Endodermal cell (in vitro differentiated cells): Measurements from ENCODE around the gene AAK1. TPM values are rescaled to one million over a fixed set of nuclear protein-coding genes. Genes with fewer than 3 reads are reported as not detected.
"Not testable (repeated sequence)": the region's sequence is repeated elsewhere in the genome, so short reads cannot be mapped to it uniquely, and the experiment has no call there.

Experiments
- DNase-seq: peaks from one replicate; pipeline ENCODE4 v3.0.0-alpha.2; 2017
- H3K27ac ChIP-seq: 2 replicates; pipeline ENCODE4 v1.5.1; 2013; ENCODE audit warnings: mild to moderate bottlenecking, low read depth, low read length, moderate library complexity
- H3K27me3 ChIP-seq: 2 replicates; pipeline ENCODE4 v1.6.1; 2013; ENCODE audit warnings: mild to moderate bottlenecking, low read length, moderate library complexity; ENCODE audit not compliant: insufficient read depth, control insufficient read depth, poor library complexity, severe bottlenecking
- H3K36me3 ChIP-seq: 2 replicates; pipeline ENCODE4 v1.7.0; 2013; ENCODE audit warnings: mild to moderate bottlenecking, low read length, moderate library complexity; ENCODE audit not compliant: control insufficient read depth, insufficient read depth
- H3K4me1 ChIP-seq: one replicate; pipeline ENCODE4 v1.7.0; 2013; ENCODE audit warnings: low read length; ENCODE audit not compliant: control insufficient read depth, insufficient read depth
- H3K4me3 ChIP-seq: 2 replicates; pipeline ENCODE4 v1.5.1; 2013; ENCODE audit warnings: mild to moderate bottlenecking, low read length, moderate library complexity
- H3K9ac ChIP-seq: 2 replicates; pipeline ENCODE4 v1.6.1; 2013; ENCODE audit warnings: mild to moderate bottlenecking, low read length, moderate library complexity; ENCODE audit not compliant: poor library complexity, severe bottlenecking; ENCODE audit errors: extremely low read depth
- H3K9me3 ChIP-seq: 2 replicates; pipeline ENCODE4 v1.6.1; 2013; ENCODE audit warnings: mild to moderate bottlenecking, low read length, moderate library complexity; ENCODE audit not compliant: control insufficient read depth
- H3K27ac Mint-ChIP-seq: 2 replicates; pipeline ENCODE4 v1.8.0; 2020; ENCODE audit warnings: mixed read lengths
- H3K27me3 Mint-ChIP-seq: 2 replicates; pipeline ENCODE4 v1.8.0; 2021; ENCODE audit warnings: mild to moderate bottlenecking, mixed read lengths; ENCODE audit not compliant: insufficient read depth
- H3K36me3 Mint-ChIP-seq: 2 replicates; pipeline ENCODE4 v1.8.0; 2020; ENCODE audit warnings: low read depth, mixed read lengths
- H3K4me1 Mint-ChIP-seq: 2 replicates; pipeline ENCODE4 v1.8.0; 2020; ENCODE audit warnings: mixed read lengths
- H3K4me3 Mint-ChIP-seq: 2 replicates; pipeline ENCODE4 v1.8.0; 2020; ENCODE audit warnings: mild to moderate bottlenecking, moderate library complexity, mixed read lengths
- H3K9me3 Mint-ChIP-seq: 2 replicates; pipeline ENCODE4 v1.8.0; 2020; ENCODE audit warnings: mild to moderate bottlenecking, mixed read lengths
- WGBS, 2 experiments: methylation state at CpG; one replicate each; pipeline versions ENCODE4 v1.1.5 to v1.1.7; 2013; ENCODE audit warnings: missing lambda C conversion rate in 2 of 2, mixed read lengths in 1 of 2; ENCODE audit not compliant: insufficient coverage in 1 of 2, insufficient read length in 1 of 2; 5-methylcytosine and 5-hydroxymethylcytosine counted together
- total RNA-seq, 2 donors: library from RNA; stranded (reverse); fragmentation: NEBNext Ultra II Directional in 1 of 2; extraction: Animal tissue kit (Norgen Biotek cat#: 25700) in 1 of 2; gene quantifications; 2 replicates in 1 of 2; 3 replicates in 1 of 2; pipeline ENCODE4 v1.2.1, GENCODE V29; 2021
- TF ChIP-seq, protein P1 (sequence below): fragments of 200-600 bp; sonication (generic); conservative IDR thresholded peaks from 2 replicates; pipeline ENCODE4 v1.5.0; 2021; ENCODE audit warnings: antibody characterized with exemption, mild to moderate bottlenecking

AAK1 gene
- total RNA-seq, 2 donors from 2014 or later, result 29.2 to 34.7 TPM

DNA sequence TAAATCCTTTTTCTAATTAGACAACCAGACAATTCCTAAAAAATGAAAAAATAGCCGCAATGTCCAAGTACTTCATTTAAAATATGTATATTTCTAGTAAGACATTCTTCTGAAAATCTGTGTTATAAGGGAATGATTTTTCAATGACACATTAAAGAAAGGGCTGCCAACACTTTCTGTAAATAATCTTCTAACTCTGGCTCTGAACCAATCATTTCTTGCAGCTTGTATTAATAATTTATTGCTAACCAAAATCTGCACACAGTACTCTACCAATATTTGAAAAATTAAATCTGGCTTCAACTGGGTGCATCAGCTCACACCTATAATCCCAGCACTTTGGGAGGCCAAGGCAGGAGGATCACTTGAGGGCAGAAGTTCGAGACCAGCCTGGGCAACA, 214.6 kb downstream of the AAK1 start:
- Mint-ChIP-seq H3K27me3 (peaks cover 1% of the 10 kb centered on the region), H3K4me1 (no peaks in the 10 kb centered on the region), H3K36me3 (peaks cover 32% of the 10 kb centered on the region), H3K4me3 (no peak overlapping the region), H3K27ac (no peak overlapping the region), H3K9me3 (no peaks in the 10 kb centered on the region)
- peaks cover 45% of the 10 kb centered on the region for H3K36me3 ChIP-seq
- H3K9ac ChIP-seq, result no peak overlapping the region
- no peaks in the 10 kb centered on the region for H3K9me3 ChIP-seq
- H3K4me3 ChIP-seq, result no peak overlapping the region
- DNase-seq, result no peak
- WGBS, 2 experiments, result 94 to 100% methylated on average over 1 of the region's 2 CpGs
- H3K4me1 ChIP-seq, result no peaks in the 10 kb centered on the region
- H3K27ac ChIP-seq, result no peak overlapping the region
- no peaks in the 10 kb centered on the region for H3K27me3 ChIP-seq
- TF ChIP-seq, protein P1, sequence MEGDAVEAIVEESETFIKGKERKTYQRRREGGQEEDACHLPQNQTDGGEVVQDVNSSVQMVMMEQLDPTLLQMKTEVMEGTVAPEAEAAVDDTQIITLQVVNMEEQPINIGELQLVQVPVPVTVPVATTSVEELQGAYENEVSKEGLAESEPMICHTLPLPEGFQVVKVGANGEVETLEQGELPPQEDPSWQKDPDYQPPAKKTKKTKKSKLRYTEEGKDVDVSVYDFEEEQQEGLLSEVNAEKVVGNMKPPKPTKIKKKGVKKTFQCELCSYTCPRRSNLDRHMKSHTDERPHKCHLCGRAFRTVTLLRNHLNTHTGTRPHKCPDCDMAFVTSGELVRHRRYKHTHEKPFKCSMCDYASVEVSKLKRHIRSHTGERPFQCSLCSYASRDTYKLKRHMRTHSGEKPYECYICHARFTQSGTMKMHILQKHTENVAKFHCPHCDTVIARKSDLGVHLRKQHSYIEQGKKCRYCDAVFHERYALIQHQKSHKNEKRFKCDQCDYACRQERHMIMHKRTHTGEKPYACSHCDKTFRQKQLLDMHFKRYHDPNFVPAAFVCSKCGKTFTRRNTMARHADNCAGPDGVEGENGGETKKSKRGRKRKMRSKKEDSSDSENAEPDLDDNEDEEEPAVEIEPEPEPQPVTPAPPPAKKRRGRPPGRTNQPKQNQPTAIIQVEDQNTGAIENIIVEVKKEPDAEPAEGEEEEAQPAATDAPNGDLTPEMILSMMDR, result no peak

DNA sequence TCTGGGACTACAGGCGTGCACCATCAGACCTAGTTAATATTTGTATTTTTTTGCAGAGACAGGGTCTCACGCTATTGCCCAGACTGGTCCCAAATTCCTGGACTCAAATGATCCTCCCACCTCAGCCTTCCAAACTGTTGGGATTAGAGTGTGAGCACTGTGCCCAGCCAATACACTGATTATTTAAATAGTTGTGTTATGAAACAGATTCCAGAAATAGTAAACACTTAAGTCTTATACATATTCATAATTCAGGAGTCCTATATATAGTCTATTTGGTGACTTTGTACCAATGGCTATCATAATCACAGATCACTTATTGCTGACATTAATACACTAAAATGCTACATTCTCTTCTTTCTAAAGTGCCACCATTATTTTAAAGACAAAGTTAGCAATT, 219.1 kb downstream of the AAK1 start:
- H3K4me1 ChIP-seq, result no peaks in the 10 kb centered on the region
- no peak overlapping the region for H3K9ac ChIP-seq
- peaks cover 40% of the 10 kb centered on the region for H3K36me3 ChIP-seq
- Mint-ChIP-seq H3K36me3 (peaks cover 37% of the 10 kb centered on the region), H3K27ac (no peak overlapping the region), H3K9me3 (no peaks in the 10 kb centered on the region), H3K4me1 (no peaks in the 10 kb centered on the region), H3K4me3 (no peak overlapping the region), H3K27me3 (no peaks in the 10 kb centered on the region)
- no peak overlapping the region for H3K4me3 ChIP-seq
- TF ChIP-seq, protein P1, result no peak
- no peaks in the 10 kb centered on the region for H3K27me3 ChIP-seq
- no peak for DNase-seq
- 71 to 94% methylated on average over 1 to 2 of the region's 2 CpGs for WGBS, 2 experiments
- no peaks in the 10 kb centered on the region for H3K9me3 ChIP-seq
- H3K27ac ChIP-seq, result no peak overlapping the region

DNA sequence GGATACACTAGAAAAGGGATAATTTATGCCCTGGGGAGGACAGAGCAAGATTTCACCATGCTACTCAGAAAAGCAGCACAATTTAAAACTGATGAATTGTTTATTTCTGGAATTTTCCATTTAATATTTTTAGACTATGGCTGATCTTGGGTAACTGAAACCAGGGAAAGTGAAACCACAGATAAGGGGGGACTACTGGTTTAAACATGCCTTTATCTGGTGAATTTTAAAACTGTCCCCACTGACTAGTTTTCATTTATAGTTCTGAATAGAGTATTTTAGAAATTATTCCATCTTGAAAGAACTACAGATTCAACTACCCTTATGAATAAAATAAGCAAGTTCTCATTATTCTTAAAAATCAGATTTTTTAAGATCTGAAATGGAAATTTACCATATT, 221.3 kb downstream of the AAK1 start:
- Mint-ChIP-seq H3K36me3 (peaks cover 43% of the 10 kb centered on the region), H3K9me3 (no peaks in the 10 kb centered on the region), H3K27me3 (no peaks in the 10 kb centered on the region), H3K4me1 (no peaks in the 10 kb centered on the region), H3K27ac (no peak overlapping the region), H3K4me3 (no peak overlapping the region)
- Histone ChIP-seq H3K27me3 (no peaks in the 10 kb centered on the region), H3K27ac (no peak overlapping the region), H3K36me3 (peaks cover 45% of the 10 kb centered on the region), H3K9ac (no peak overlapping the region), H3K9me3 (no peaks in the 10 kb centered on the region), H3K4me3 (no peak overlapping the region), H3K4me1 (no peaks in the 10 kb centered on the region)
- TF ChIP-seq, protein P1, result no peak
- DNase-seq, result no peak

DNA sequence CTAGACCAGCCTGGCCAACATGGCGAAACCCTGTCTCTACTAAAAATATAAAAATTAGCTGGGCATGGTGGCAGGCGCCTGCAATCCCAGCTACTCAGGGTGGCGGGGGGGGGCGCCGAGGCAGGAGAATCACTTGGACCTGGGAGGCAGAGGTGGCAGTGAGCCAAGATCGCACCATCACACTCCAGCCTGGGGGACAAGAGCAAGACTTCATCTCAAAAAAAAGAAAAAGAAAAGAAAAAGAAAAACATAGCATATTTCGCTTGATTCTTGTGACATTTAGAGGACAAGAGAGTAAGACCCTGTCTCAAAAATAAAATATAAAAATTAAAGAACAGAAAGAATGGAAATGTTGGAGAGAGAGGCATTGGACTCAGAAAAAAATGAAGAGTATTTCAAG, 224.4 kb downstream of the AAK1 start:
- not testable (repeated sequence) for H3K27ac Mint-ChIP-seq, H3K4me3 ChIP-seq, H3K4me3 Mint-ChIP-seq, H3K27me3 ChIP-seq, H3K4me1 Mint-ChIP-seq, H3K9me3 ChIP-seq, H3K9ac ChIP-seq, H3K9me3 Mint-ChIP-seq, H3K27ac ChIP-seq, H3K4me1 ChIP-seq, H3K27me3 Mint-ChIP-seq, DNase-seq
- WGBS, 2 experiments, result 0 to 96% methylated on average over 1 to 6 of the region's 7 CpGs
- H3K36me3 ChIP-seq, result peaks cover 54% of the 10 kb centered on the region
- peaks cover 49% of the 10 kb centered on the region for H3K36me3 Mint-ChIP-seq
